Measurements from ENCODE around the gene SULT1A1.
"Not testable (repeated sequence)": the region's sequence is repeated elsewhere in the genome, so short reads cannot be mapped to it uniquely, and the experiment has no call there.

SULT1A1 gene

DNA sequence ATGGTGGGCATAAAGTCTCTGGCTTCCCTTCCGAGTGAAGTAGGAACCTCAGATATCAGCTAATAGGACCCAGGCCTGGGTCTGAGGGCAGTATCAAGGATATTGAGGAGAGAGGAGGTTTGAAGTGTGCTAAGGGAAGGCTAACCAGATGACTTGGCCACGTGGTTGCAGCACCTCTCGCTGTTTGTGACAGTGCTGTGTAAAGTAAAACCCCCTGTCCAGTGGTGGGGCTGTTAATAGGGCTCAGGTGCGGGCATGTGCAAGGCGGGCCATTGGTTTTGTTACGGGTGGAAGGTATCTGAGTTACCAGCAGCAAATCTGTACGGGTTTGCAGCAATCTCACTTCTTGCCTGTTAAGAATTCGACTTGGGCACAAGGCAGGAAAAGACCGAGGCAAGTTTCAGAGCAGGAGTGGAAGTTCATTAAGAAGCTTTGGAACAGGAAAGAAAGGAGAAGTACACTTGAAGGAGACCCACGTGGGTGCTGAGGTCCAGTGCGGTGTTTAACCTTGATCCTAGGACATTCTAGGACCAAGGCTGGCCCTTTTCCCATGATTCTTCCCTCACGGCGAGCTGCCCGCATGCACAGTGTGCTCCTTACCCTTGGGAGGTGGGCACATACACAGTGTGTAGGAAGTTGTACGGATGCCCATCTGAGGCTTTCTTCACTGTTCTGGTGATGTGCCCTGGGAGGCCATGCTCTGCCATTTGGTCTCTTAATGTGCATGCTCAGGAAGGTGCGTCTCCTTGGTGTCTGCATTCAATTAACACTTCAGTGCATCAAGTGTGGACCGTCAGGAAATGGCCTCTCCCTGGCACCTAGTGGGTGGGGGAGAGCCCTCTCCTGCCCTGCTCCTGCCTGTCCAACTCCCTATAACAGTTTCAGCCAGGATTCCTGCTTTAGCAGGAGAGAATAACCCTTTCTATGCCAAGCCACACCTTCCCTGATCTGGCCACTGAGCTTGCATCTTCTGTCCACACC lies 35.8 kb downstream of the SULT1A1 start:
- H3K9me3 ChIP-seq (ENCODE audit: control insufficient read depth, low read length) = no peaks in the 10 kb centered on the region
- no peak for DNase-seq
- no peaks in the 10 kb centered on the region for H3K36me3 ChIP-seq (ENCODE audit: control insufficient read depth, insufficient read depth, low read length)
- no peaks in the 10 kb centered on the region for H3K27me3 ChIP-seq (replicated peaks; ENCODE audit: control insufficient read depth, insufficient read depth, low read length, poor library complexity, severe bottlenecking)
- no peaks in the 10 kb centered on the region for H3K4me1 ChIP-seq (ENCODE audit: control insufficient read depth, insufficient read depth, low read length, poor library complexity, severe bottlenecking)
- H3K27ac ChIP-seq (ENCODE audit: insufficient read depth, low read length, poor library complexity, severe bottlenecking) = no peak overlapping the region
- no peak overlapping the region for H3K4me3 ChIP-seq (ENCODE audit: insufficient read depth, low read depth, low read length, poor library complexity, severe bottlenecking)

DNA sequence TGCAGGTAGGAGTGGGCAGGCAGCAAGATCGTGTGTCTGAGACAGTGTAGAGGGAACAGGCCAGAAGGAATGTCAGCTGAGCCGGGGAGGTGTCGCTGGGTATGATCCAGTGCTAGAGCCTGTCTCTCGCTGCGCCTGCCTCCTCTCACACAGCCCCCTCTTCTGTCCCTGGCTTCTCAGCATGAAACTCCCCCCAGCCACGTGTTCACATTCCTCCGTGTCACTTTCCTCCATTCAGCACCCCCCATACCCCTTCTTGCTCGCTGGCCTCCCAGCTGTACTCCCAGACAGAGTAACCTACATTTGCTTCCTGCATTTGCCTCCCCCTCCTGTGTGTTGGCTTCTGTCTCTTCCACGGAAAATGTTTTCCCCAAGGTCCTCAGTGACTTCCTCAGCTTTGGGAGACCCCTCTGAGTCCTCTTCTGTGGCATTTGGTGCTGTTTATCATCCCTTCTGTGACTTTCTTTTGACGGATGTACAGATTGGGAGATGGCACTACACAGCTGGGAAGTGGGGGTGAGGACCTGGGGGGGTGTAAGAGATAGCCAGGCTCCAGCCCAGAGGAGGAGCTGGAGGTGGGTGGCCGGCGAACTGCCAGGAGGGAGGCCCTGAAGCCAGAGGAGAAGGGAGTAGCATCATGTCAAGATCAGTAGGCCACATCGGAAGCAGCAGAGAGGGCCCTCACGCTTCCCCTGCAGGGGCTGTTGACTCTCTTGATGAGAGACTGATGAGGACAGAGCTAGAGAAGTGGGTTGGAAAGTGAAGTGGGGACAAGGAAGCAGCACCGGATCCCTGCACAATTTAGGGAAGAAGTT lies 36.9 kb downstream of the SULT1A1 start:
- DNase-seq = no peak
- peak overlapping the region; percentile 37 for H3K27ac ChIP-seq (ENCODE audit: insufficient read depth, low read length, poor library complexity, severe bottlenecking)
- H3K36me3 ChIP-seq (ENCODE audit: control insufficient read depth, insufficient read depth, low read length) = no peaks in the 10 kb centered on the region
- no peaks in the 10 kb centered on the region for H3K27me3 ChIP-seq (replicated peaks; ENCODE audit: control insufficient read depth, insufficient read depth, low read length, poor library complexity, severe bottlenecking)
- H3K4me3 ChIP-seq (ENCODE audit: insufficient read depth, low read depth, low read length, poor library complexity, severe bottlenecking) = no peak overlapping the region
- no peaks in the 10 kb centered on the region for H3K9me3 ChIP-seq (ENCODE audit: control insufficient read depth, low read length)
- H3K4me1 ChIP-seq (ENCODE audit: control insufficient read depth, insufficient read depth, low read length, poor library complexity, severe bottlenecking) = no peaks in the 10 kb centered on the region

DNA sequence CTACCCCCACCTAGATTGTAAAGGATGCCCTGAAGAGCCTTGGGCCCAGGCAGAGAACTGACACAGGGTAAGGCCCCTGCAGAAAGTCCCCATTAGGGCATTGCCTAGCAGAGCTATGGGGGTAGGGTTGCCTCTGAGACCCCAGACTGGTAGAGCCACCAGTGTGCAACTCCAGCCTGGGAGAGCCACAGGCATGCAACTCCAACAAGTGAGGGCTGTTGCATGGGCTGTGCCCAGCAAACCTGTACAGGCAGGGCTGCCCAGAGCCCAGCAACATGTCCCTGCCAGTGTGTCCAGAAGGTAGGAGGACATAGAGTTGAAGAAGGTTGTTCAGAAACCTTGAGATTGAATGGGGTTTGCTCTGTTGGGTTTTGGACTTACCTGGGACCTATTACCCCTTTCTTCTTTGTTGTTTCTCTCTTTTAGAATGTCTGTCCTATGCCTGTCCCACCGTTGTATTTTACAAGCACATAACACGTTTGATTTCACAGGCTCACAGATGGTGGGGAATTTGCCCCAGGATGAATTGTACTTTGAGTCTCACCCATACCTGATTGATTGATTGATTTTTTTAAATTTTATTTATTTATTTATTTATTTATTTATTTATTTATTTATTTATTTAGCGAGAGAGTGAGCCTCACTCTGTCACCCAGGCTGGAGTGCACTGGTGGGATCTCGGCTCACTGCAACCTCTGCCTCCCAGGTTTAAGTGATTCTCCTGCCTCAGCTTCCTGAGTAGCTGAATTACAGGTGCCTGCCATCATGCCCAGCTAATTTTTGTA lies 39.7 kb downstream of the SULT1A1 start:
- no peaks in the 10 kb centered on the region for H3K9me3 ChIP-seq (ENCODE audit: control insufficient read depth, low read length)
- H3K4me3 ChIP-seq (ENCODE audit: insufficient read depth, low read depth, low read length, poor library complexity, severe bottlenecking) = no peak overlapping the region
- no peaks in the 10 kb centered on the region for H3K36me3 ChIP-seq (ENCODE audit: control insufficient read depth, insufficient read depth, low read length)
- H3K4me1 ChIP-seq (ENCODE audit: control insufficient read depth, insufficient read depth, low read length, poor library complexity, severe bottlenecking) = no peaks in the 10 kb centered on the region
- H3K27me3 ChIP-seq (replicated peaks; ENCODE audit: control insufficient read depth, insufficient read depth, low read length, poor library complexity, severe bottlenecking) = no peaks in the 10 kb centered on the region
- DNase-seq = no peak
- no peak overlapping the region for H3K27ac ChIP-seq (ENCODE audit: insufficient read depth, low read length, poor library complexity, severe bottlenecking)

DNA sequence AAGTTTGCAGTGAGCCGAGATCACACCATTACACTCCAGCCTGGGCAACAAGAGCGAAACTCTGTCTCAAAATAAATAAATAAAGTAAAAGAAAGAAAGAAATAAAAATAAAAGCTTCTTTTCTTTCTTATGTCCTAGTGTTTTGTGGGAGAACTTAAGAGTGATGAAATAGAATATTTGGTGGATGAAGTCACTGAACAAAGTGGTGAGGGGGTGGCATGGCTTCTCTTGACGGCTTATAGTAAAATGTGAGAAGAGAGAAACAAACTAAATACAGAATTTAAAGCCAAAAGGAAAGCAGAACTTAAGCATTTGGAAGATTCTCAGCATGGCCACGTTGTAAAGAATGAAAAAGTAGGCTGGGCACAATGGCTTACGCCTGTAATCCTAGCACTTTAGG lies 40.8 kb downstream of the SULT1A1 start:
- H3K27ac ChIP-seq (ENCODE audit: insufficient read depth, low read length, poor library complexity, severe bottlenecking) = no peak overlapping the region
- DNase-seq = no peak
- H3K36me3 ChIP-seq (ENCODE audit: control insufficient read depth, insufficient read depth, low read length) = no peaks in the 10 kb centered on the region
- H3K27me3 ChIP-seq (replicated peaks; ENCODE audit: control insufficient read depth, insufficient read depth, low read length, poor library complexity, severe bottlenecking) = no peaks in the 10 kb centered on the region
- no peaks in the 10 kb centered on the region for H3K9me3 ChIP-seq (ENCODE audit: control insufficient read depth, low read length)
- no peaks in the 10 kb centered on the region for H3K4me1 ChIP-seq (ENCODE audit: control insufficient read depth, insufficient read depth, low read length, poor library complexity, severe bottlenecking)
- no peak overlapping the region for H3K4me3 ChIP-seq (ENCODE audit: insufficient read depth, low read depth, low read length, poor library complexity, severe bottlenecking)

DNA sequence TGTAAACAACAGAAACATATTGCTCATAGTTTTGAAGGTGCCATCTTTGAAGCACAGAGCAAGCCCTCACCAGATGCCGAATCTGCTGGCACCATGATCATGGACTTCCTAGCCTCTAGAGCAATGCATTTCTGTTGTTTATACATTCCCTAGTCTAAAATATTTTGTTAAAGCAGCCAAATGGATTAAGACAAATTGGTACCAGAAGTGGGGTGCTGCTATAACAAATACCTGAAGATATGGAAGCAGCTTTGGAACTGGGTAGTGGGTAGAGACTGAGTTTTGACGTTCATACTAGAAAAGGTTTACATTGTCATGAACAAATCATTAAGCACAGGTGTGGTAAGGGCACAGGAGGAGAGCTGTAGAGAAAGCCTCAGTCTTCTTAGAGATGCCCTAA lies 42.6 kb downstream of the SULT1A1 start:
- Histone ChIP-seq H3K27ac (ENCODE audit: insufficient read depth, low read length, poor library complexity, severe bottlenecking) (no peak overlapping the region), H3K4me1 (ENCODE audit: control insufficient read depth, insufficient read depth, low read length, poor library complexity, severe bottlenecking) (no peaks in the 10 kb centered on the region), H3K27me3 (replicated peaks; ENCODE audit: control insufficient read depth, insufficient read depth, low read length, poor library complexity, severe bottlenecking) (no peaks in the 10 kb centered on the region), H3K9me3 (ENCODE audit: control insufficient read depth, low read length) (no peaks in the 10 kb centered on the region), H3K4me3 (ENCODE audit: insufficient read depth, low read depth, low read length, poor library complexity, severe bottlenecking) (no peak overlapping the region), H3K36me3 (ENCODE audit: control insufficient read depth, insufficient read depth, low read length) (no peaks in the 10 kb centered on the region)
- no peak for DNase-seq

DNA sequence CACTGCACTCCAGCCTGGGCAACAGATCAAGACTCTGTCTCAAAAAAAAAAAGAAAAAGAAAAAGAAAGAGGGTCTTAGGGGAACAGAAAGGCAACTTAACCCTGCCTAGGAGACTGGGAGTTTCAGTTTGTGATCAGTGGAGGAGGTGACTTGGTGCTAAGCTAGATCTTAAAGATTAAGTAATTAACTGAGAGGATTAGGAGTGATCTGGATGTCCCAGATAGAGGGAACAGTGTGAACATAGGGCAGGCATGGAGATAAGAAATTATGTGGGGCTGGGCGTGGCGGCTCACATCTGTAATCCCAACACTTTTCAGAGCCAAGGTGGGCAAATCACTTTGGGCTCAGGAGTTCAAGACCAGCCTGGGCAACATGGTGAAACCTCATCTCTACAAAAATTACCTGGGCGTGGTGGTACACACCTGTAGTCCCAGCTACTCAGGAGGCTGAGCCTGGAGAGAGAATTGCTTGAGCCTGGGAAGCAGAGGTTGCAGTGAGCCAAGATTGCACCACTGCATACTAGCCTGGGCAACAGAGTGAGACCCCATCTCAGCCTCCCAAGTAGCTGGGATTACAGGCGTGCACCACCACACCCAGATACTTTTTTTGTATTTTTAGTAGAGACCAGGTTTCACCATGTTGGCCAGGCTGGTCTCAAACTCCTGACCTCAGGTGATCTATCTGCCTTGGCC lies 43.5 kb downstream of the SULT1A1 start:
- H3K36me3 ChIP-seq (ENCODE audit: control insufficient read depth, insufficient read depth, low read length); H3K4me1 ChIP-seq (ENCODE audit: control insufficient read depth, insufficient read depth, low read length, poor library complexity, severe bottlenecking); H3K27me3 ChIP-seq (replicated peaks; ENCODE audit: control insufficient read depth, insufficient read depth, low read length, poor library complexity, severe bottlenecking); H3K9me3 ChIP-seq (ENCODE audit: control insufficient read depth, low read length); H3K4me3 ChIP-seq (ENCODE audit: insufficient read depth, low read depth, low read length, poor library complexity, severe bottlenecking); H3K27ac ChIP-seq (ENCODE audit: insufficient read depth, low read length, poor library complexity, severe bottlenecking); DNase-seq: not testable (repeated sequence)

DNA sequence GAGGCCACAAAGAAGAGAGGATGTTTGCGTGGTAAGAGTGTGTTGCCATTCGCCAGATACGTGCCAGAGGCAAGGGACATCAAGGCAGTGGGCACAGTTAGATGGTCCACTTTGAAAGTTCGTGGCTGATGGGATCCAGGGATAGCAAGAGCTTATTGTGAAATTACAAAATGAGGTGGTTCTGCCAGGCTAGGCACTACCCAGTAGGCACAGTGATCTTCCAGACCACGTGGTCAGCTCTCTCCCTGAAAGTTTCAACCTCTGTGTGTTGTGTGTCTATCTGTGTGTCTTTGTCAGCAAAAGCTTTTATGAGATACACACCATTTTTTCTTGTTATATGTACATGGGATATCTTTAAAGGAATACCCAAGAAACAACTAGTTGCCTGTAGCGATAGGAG lies 46.6 kb downstream of the SULT1A1 start:
- Histone ChIP-seq H3K4me3 (ENCODE audit: insufficient read depth, low read depth, low read length, poor library complexity, severe bottlenecking) (no peak overlapping the region), H3K27me3 (replicated peaks; ENCODE audit: control insufficient read depth, insufficient read depth, low read length, poor library complexity, severe bottlenecking) (no peaks in the 10 kb centered on the region), H3K9me3 (ENCODE audit: control insufficient read depth, low read length) (no peaks in the 10 kb centered on the region), H3K36me3 (ENCODE audit: control insufficient read depth, insufficient read depth, low read length) (peaks cover 6% of the 10 kb centered on the region), H3K27ac (ENCODE audit: insufficient read depth, low read length, poor library complexity, severe bottlenecking) (no peak overlapping the region), H3K4me1 (ENCODE audit: control insufficient read depth, insufficient read depth, low read length, poor library complexity, severe bottlenecking) (peaks cover 2% of the 10 kb centered on the region)
- DNase-seq = no peak

DNA sequence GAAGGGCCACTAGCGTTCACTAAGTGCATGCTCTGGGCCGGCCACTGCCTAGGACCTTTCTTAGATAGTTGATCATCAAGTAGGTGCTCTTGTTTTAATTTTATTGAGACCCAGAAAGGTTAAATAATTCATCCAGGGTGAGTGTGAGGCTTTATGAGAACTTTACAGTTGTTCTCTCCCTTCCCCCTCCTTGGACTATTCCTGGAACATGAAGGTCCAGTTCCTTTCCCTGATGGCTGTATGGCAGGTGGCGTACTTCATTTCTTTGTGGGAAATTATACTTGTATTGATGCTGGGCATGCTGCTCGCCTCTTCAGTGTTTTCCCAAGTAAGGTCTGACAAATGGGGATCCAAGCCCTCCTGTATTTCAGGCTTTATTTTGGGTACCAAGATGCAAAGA lies 47.6 kb downstream of the SULT1A1 start:
- H3K9me3 ChIP-seq (ENCODE audit: control insufficient read depth, low read length) = no peaks in the 10 kb centered on the region
- H3K36me3 ChIP-seq (ENCODE audit: control insufficient read depth, insufficient read depth, low read length) = peaks cover 14% of the 10 kb centered on the region
- DNase-seq = no peak
- no peak overlapping the region for H3K4me3 ChIP-seq (ENCODE audit: insufficient read depth, low read depth, low read length, poor library complexity, severe bottlenecking)
- peaks cover 2% of the 10 kb centered on the region for H3K4me1 ChIP-seq (ENCODE audit: control insufficient read depth, insufficient read depth, low read length, poor library complexity, severe bottlenecking)
- H3K27ac ChIP-seq (ENCODE audit: insufficient read depth, low read length, poor library complexity, severe bottlenecking) = no peak overlapping the region
- H3K27me3 ChIP-seq (replicated peaks; ENCODE audit: control insufficient read depth, insufficient read depth, low read length, poor library complexity, severe bottlenecking) = no peaks in the 10 kb centered on the region

DNA sequence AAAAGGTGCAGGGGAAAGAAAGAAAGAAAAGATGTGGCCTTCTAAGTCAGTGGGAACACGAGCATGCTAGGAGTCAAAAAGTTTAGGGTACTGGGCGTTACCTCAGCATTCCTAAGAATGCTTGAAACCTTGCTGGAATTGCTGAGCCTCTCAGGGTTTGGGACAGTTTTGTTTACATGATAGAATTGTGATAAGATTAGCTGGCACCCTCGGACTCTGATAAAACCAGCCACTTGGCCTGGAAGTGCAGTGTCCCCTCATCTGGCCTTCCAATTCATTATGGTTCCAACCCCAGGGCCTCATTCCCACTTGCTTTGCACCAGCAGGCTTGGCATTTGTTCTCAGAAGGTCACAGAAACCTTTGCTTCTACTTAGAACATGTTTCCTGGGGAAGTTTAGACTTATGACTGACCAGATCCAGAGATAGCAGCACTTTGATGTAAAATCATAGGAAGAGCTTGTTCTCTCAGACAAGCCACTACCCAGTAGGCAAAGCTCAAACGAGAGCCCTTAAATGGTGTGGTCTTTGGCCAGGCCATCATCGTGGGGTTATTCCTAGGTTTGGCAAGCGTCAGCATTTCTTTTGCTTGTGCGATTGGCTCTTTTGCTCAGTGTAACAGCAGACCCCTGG lies 48.2 kb downstream of the SULT1A1 start:
- no peak overlapping the region for H3K27ac ChIP-seq (ENCODE audit: insufficient read depth, low read length, poor library complexity, severe bottlenecking)
- DNase-seq = no peak
- peaks cover 16% of the 10 kb centered on the region for H3K36me3 ChIP-seq (ENCODE audit: control insufficient read depth, insufficient read depth, low read length)
- H3K27me3 ChIP-seq (replicated peaks; ENCODE audit: control insufficient read depth, insufficient read depth, low read length, poor library complexity, severe bottlenecking) = no peaks in the 10 kb centered on the region
- H3K4me1 ChIP-seq (ENCODE audit: control insufficient read depth, insufficient read depth, low read length, poor library complexity, severe bottlenecking) = peaks cover 2% of the 10 kb centered on the region
- H3K4me3 ChIP-seq (ENCODE audit: insufficient read depth, low read depth, low read length, poor library complexity, severe bottlenecking) = no peak overlapping the region
- no peaks in the 10 kb centered on the region for H3K9me3 ChIP-seq (ENCODE audit: control insufficient read depth, low read length)

All from effector memory CD4-positive, alpha-beta T cell (primary cell).